Smooth muscle cell of bladder (primary cell): ENCODE measurements around the gene GOLGA1. TPM values are rescaled to one million over a fixed set of nuclear protein-coding genes. Genes with fewer than 3 reads are reported as not detected.

Source experiments
- total RNA-seq: library from RNA; depleted of rRNA; stranded (reverse); fragments of >200 nt; gene quantifications from 2 replicates; pipeline ENCODE4 v1.2.3, GENCODE V29; 2014

The GOLGA1 gene, protein sequence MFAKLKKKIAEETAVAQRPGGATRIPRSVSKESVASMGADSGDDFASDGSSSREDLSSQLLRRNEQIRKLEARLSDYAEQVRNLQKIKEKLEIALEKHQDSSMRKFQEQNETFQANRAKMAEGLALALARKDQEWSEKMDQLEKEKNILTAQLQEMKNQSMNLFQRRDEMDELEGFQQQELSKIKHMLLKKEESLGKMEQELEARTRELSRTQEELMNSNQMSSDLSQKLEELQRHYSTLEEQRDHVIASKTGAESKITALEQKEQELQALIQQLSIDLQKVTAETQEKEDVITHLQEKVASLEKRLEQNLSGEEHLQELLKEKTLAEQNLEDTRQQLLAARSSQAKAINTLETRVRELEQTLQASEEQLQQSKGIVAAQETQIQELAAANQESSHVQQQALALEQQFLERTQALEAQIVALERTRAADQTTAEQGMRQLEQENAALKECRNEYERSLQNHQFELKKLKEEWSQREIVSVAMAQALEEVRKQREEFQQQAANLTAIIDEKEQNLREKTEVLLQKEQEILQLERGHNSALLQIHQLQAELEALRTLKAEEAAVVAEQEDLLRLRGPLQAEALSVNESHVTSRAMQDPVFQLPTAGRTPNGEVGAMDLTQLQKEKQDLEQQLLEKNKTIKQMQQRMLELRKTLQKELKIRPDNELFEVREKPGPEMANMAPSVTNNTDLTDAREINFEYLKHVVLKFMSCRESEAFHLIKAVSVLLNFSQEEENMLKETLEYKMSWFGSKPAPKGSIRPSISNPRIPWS
- 9.1 and 10.7 TPM in 2 replicates for total RNA-seq

DNA sequence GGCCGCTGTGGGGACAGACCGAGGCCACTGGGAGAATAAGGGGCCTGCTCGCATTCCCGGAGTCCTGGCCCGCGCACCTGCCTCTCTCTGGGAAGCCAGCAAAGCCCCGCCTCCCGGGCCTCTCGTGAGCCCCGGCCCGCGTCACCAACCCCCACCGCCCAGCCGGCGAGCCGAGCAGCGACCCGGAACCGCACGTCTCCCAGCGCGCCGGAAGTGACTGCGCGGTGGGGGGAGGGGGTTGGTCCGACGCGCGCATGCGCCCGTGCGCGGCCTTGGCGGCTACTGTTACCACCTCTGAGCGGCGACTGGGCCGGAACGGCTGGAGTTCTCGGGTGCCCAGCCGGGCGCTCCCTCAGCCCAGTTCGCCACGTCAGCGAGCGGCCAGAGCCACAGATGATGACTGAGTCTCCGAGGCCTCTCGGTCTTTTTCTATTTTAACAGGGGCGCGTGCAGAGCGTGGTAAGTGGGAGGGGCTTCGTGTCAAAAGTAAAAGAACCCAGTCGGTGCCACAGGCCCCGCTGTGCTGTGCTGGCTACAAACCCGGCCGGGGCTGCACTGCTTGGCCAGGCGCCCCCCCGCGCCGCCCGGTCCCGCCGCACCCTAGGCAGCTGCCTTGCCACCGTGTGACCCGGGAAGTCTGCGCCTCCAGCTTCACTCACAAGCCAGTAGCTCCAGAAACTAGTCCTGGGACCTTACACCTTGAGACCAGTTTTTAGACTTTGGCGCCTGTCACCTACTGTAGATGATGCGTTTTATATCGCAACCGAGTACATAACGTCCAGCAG, at the start of gene GOLGA1:
Gene GOLGA1, minus strand, starts transcription at position 190 of the 785 bp plus-strand sequence. CDS start 2,372 bp downstream, outside the sequence.

DNA sequence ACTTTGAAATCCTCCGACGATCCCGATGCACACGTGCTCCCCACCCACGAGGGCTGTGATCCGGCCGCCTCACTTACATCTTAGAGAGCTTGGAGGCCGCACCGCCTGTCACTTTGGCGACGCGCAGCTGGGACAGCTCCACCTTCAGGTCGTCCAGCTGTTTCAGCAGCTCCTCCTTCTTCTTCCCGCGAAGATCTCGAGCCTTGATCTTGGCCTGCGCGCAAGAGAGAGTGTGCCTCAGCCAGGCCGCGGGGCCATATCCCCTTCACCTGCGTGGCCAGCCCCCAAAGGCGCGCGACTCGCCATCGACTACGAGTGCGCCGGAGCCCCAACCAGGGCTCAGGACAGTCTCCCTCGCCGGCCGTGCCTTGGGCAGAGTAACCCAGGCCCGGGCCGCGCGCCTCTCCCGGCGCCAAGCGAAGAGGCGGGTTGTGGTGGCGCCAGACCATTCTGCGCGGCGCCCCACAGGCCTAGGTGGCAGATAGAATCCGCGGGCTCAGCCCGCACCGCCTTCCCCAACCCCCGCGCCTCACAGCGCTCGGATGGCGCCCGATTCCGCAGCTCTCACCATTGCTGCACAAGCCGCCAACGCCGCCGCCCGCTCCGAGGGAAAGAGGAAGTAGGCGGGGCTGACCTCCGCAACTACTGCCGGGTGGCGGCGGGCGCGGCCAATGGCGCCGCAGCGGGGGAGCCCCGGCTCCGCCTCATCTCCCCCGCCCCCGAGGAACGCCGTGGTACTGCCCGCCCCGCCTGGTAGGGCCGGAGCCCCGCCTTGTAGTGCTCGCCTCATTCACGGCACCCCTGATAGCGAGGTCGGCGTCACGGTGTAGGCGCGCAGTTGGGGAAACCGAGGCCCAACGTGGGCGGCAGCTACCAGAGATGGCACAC, 79.3 kb downstream of the GOLGA1 start, which contains the start of the genes ARPC5L and RPL35:
Gene ARPC5L, plus strand, starts transcription at position 789 of the 888 bp plus-strand sequence. CDS start 7,161 bp downstream, outside the sequence.
Gene RPL35, minus strand, starts transcription at position 616 of the 888 bp plus-strand sequence. Its CDS starts 45 bp downstream, at position 571.

DNA sequence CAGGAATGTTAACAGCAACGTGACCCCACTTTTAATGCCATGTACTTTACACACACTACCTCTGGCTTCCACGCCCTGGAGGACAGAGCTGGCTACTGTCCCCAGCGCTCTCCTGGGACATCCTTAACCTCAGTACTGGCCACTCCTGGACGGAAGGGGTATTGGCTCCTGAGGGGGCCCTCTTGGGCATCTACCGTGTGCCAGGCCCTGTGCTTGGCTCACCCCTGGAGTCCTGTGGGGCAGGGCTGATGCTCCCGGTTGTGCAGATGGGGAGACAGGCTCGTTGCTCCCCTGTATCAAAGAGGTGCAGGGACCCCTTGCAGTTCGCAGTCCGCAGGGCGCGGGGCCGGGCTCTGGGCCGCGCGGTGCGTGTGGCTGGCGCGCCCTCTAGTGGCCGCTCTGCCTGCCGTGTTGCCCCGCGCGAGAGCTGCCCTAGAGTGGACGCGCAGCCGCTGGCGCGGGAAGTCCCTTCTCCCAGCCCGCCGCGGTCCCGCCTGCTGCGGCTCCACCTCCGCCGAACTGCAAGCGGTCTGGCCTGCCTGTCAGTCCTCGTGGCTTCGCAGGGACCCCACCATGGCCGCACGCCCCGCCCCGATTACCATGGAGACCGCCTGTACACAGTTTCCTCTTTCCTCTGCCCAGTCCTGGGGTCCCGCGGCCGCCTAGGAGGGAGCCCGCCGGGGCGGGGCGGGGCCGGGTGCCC, 87.9 kb downstream of the GOLGA1 start, which contains the start of gene WDR38:
Gene WDR38, plus strand, starts transcription at position 632 of the 703 bp plus-strand sequence. CDS start 72 bp downstream, outside the sequence.

Other genes with a start within 250 kb of the GOLGA1 start
- 0.09 and 0.14 TPM in 2 replicates for gene NR6A1, start 169.8 kb downstream of the GOLGA1 start, total RNA-seq
- 3.1 and 6.5 TPM in 2 replicates for gene OLFML2A, start 163.9 kb downstream of the GOLGA1 start, total RNA-seq
- not detected in 2 replicates for gene WDR38, start 87.6 kb downstream of the GOLGA1 start, total RNA-seq
- gene RPL35, start 79.1 kb downstream of the GOLGA1 start, total RNA-seq, result 3,147 and 3,152 TPM in 2 replicates
- 10.4 and 11.6 TPM in 2 replicates for gene ARPC5L, start 79.0 kb downstream of the GOLGA1 start, total RNA-seq
- 4.8 and 6.7 TPM in 2 replicates for gene SCAI, start 202.4 kb upstream of the GOLGA1 start, total RNA-seq
- 9.0 and 9.4 TPM in 2 replicates for gene PPP6C, start 248.7 kb upstream of the GOLGA1 start, total RNA-seq